ENCODE measurements around the gene ANAPC4. TPM values are rescaled to one million over a fixed set of nuclear protein-coding genes. Genes with fewer than 3 reads are reported as not detected.

ANAPC4 gene
- total RNA-seq, 1 experiment from 2014 or later: 22.8 TPM

GRCh38 chr4:25442863-25443307 lies 65.8 kb downstream of the ANAPC4 start:
- H3K36me3 ChIP-seq (ENCODE audit: control insufficient read depth, insufficient read depth, low read length): no peaks in the 10 kb centered on the region
- H3K27me3 ChIP-seq (ENCODE audit: control insufficient read depth, insufficient read depth, low read length): no peaks in the 10 kb centered on the region
- H3K4me3 ChIP-seq (ENCODE audit: low read depth in 2 of 2, low read length in 2 of 2): no peak overlapping the region
- DNase-seq (ENCODE audit: low read depth, low spot score): no peak
- no peak for ATAC-seq
- intact Hi-C loops (cut with micrococcal nuclease; ENCODE audit: unreplicated experiment) (loop anchor here (5.0 kb wide), 1 partner anchor 429 kb away; no protein-coding TSS in a partner anchor), in situ Hi-C loops (cut with HindIII; ENCODE audit: low pct_unique_long_range_greater_than_20kb, low sequenced_read_pairs) (no loop called here)
- BruUV-seq (replicated peaks): no TSS peak
- CTCF ChIA-PET: interaction anchor here (0.6 kb wide), 1 partner anchor 60 kb away, joined by 4 read pairs; no protein-coding TSS in a partner anchor
- no peaks in the 10 kb centered on the region for H3K9me3 ChIP-seq (ENCODE audit: control insufficient read depth, insufficient read depth, low read depth, low read length)
- no peak for TF ChIP-seq SIN3A (IDR thresholded peaks at IDR 0.05; ENCODE audit: borderline replicate concordance, insufficient read depth, low read depth, low read length)
- TF ChIP-seq REST (IDR thresholded peaks at IDR 0.05; ENCODE audit: insufficient read depth in 1 of 2, low read depth in 2 of 2, low read length in 1 of 2): no peak
- TF ChIP-seq POLR2AphosphoS5 (IDR thresholded peaks at IDR 0.05; ENCODE audit: low read depth, low read length): no peak
- no peak for TF ChIP-seq TCF7L2 (IDR thresholded peaks at IDR 0.05; ENCODE audit: low read depth, low read length)
- TF ChIP-seq CTCF (IDR thresholded peaks at IDR 0.05): no peak
- H3K27ac ChIP-seq (ENCODE audit: low read length): no peak overlapping the region
- no peaks in the 10 kb centered on the region for H3K4me1 ChIP-seq (ENCODE audit: control insufficient read depth, insufficient read depth, low read length)
- POLR2A ChIA-PET: no interaction called here

- POLR2A ChIA-PET: no interaction called here
- no peaks in the 10 kb centered on the region for H3K27me3 ChIP-seq (ENCODE audit: control insufficient read depth, insufficient read depth, low read length)
- intact Hi-C loops (cut with micrococcal nuclease; ENCODE audit: unreplicated experiment): loop anchor here (5.0 kb wide), 1 partner anchor 428 kb away; no protein-coding TSS in a partner anchor
- H3K27ac ChIP-seq (ENCODE audit: low read length): no peak overlapping the region
- no peaks in the 10 kb centered on the region for H3K9me3 ChIP-seq (ENCODE audit: control insufficient read depth, insufficient read depth, low read depth, low read length)
- in situ Hi-C loops (cut with HindIII; ENCODE audit: low pct_unique_long_range_greater_than_20kb, low sequenced_read_pairs): no loop called here
- H3K4me3 ChIP-seq (ENCODE audit: low read depth in 2 of 2, low read length in 2 of 2): no peak overlapping the region
- ATAC-seq: no peak
- no TSS peak for BruUV-seq (replicated peaks)
- DNase-seq (ENCODE audit: low read depth, low spot score): no peak
- TF ChIP-seq CTCF (IDR thresholded peaks at IDR 0.05) (no peak), SIN3A (IDR thresholded peaks at IDR 0.05; ENCODE audit: borderline replicate concordance, insufficient read depth, low read depth, low read length) (no peak), TCF7L2 (IDR thresholded peaks at IDR 0.05; ENCODE audit: low read depth, low read length) (no peak)
- no peaks in the 10 kb centered on the region for H3K4me1 ChIP-seq (ENCODE audit: control insufficient read depth, insufficient read depth, low read length)
- CTCF ChIA-PET: no interaction called here
- H3K36me3 ChIP-seq (ENCODE audit: control insufficient read depth, insufficient read depth, low read length): no peaks in the 10 kb centered on the region
These were observed 66.8 kb downstream of the ANAPC4 start for GRCh38 chr4:25443851-25444250.
